Fibroblast of villous mesenchyme (primary cell): ENCODE data around the gene FN1. TPM values are rescaled to one million over a fixed set of nuclear protein-coding genes. Genes with fewer than 3 reads are reported as not detected.

Source experiments
- DNase-seq: peaks from one replicate; pipeline ENCODE4 v3.0.0-alpha.2; 2010; ENCODE audit warnings: low read depth
- H3K4me3 ChIP-seq: 2 replicates; pipeline ENCODE4 v1.5.1; 2011; ENCODE audit warnings: low read depth, mild to moderate bottlenecking, low read length
- CTCF ChIP-seq: IDR thresholded peaks from 2 replicates; pipeline ENCODE4 v1.5.1; 2012; ENCODE audit warnings: low read depth, mild to moderate bottlenecking, low read length; ENCODE audit not compliant: insufficient read depth
- total RNA-seq: library from RNA; depleted of rRNA; stranded (reverse); fragments of >200 nt; gene quantifications from 2 replicates; pipeline ENCODE4 v1.2.3, GENCODE V29; 2012

FN1 gene
- total RNA-seq, 1 donor, result 1,807 TPM

- DNase-seq, result no peak
- H3K4me3 ChIP-seq, result no peak overlapping the region
- TF ChIP-seq CTCF, result no peak
Observed at GRCh38 chr2:215405722-215406581, 29.9 kb downstream of the FN1 start.

GRCh38 chr2:215404348-215405012 lies 31.4 kb downstream of the FN1 start:
- no peak overlapping the region for H3K4me3 ChIP-seq
- TF ChIP-seq CTCF, result no peak
- DNase-seq, result no peak

GRCh38 chr2:215403441-215404347 lies 32.2 kb downstream of the FN1 start:
- H3K4me3 ChIP-seq, result no peak overlapping the region
- peak; percentile 49 for DNase-seq
- no peak for TF ChIP-seq CTCF

- no peak overlapping the region for H3K4me3 ChIP-seq
- TF ChIP-seq CTCF, result no peak
- peak; percentile 92 for DNase-seq
Observed at GRCh38 chr2:215401896-215402379, 33.9 kb downstream of the FN1 start.

- no peak overlapping the region for H3K4me3 ChIP-seq
- TF ChIP-seq CTCF, result no peak
- no peak for DNase-seq
Observed at GRCh38 chr2:215399067-215399716, 36.7 kb downstream of the FN1 start.
